ENCODE results near the gene KLHDC7B.

GRCh38 chr22:50570861-50571260 is 25.2 kb downstream of the KLHDC7B start:
- TF ChIP-seq CTCF (conservative IDR thresholded peaks at IDR 0.05; ENCODE audit: low read length), result no peak
- TF ChIP-seq EZH2phosphoT487 (IDR thresholded peaks at IDR 0.05; ENCODE audit: borderline replicate concordance, low read depth, low read length), result no peak
